ENCODE measurements around the gene GFY.
A peak's percentile ranks its signal among the peaks of the same experiment; 100 is the strongest.

GFY gene

DNA sequence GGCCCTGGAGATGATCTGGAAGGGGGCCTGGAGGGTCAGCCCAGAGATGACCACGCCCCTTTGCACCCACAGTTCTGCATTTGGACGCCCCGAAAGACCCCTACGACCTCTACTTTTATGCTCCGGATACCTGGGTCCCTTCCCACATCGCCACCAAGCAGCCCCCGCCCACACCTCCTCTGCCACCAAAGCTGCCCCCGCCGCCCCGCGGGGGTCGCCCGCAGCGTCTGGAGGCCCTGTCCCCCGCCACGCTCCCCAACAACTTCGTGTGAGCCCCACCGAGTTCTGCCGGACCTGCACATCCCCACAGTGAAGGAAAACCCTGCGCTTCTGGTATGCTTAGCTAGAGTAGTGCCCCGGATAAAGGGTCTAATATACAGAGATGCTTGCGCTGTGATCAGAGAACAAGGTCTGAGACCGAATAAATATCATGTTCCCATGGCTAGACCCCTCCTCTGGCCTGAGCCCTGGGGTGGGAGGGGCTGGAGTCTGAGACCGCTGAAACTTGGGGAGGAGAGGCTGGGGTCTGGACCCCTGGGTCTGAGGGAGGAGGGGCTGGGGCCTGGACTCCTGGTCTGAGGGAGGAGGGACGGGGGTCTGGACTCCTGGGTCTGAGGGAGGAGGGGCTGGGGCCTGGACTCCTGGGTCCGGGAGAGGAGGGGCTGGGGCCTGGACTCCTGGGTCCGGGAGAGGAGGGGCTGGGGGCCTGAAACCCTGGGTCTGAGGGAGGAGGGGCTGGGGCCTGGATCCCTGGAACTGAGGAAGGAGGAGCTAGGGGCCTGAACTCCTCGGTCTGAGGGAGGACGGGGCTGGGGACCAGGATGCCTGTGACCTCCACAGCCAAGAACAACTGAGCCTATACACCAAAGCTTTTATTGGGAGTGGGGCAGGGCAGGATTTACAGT, 3.6 kb downstream of the GFY start:
- no peak for DNase-seq (ENCODE audit: low read depth)

- no peak for DNase-seq (ENCODE audit: low read depth)
Observed at GRCh38 chr19:49430172-49430677, 5.0 kb downstream of the GFY start.

GRCh38 chr19:49430678-49431329, 5.6 kb downstream of the GFY start:
- DNase-seq (ENCODE audit: low read depth), result no peak

GRCh38 chr19:49431330-49431749, 6.2 kb downstream of the GFY start:
- DNase-seq (ENCODE audit: low read depth), result no peak

- no peak for DNase-seq (ENCODE audit: low read depth)
Observed at GRCh38 chr19:49432141-49433073, 7.2 kb downstream of the GFY start.

DNA sequence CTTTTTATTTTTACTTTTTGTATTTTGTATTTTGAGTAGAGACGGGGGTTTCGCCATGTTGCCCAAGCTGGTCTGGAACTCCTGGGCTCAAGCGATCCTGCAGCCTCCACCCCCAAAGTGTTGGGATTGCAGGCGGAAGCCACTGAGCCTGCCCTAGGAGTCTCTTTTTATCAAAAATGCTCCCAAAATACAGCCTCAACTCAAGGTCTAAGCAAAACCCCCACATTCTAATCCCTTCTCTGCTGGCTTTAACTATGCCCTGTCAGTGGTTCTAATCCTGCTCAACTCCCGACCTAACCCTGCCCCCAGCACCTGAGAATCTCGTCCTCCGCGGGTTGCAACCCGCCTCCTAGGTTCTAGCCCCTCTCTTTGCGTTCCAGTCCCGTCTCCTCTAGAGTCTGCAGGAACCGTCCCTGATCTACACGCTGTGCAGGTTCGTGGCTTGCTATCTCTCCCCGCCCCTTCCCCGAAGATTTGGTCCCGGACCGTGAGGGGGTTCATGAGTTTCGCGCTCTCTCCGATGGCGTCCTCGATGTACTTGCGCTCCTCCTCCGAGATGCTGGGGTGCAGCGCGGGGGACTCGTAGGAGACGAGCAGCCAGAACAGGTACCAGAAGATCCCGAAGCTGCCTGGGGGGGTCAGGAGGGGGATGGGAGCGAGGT, 8.2 kb downstream of the GFY start:
- no peak for DNase-seq (ENCODE audit: low read depth)

GRCh38 chr19:49434907-49435583, 9.9 kb downstream of the GFY start:
- no peak for DNase-seq (ENCODE audit: low read depth)

- DNase-seq (ENCODE audit: low read depth), result no peak
Observed at GRCh38 chr19:49435670-49436069, 10.5 kb downstream of the GFY start.

DNA sequence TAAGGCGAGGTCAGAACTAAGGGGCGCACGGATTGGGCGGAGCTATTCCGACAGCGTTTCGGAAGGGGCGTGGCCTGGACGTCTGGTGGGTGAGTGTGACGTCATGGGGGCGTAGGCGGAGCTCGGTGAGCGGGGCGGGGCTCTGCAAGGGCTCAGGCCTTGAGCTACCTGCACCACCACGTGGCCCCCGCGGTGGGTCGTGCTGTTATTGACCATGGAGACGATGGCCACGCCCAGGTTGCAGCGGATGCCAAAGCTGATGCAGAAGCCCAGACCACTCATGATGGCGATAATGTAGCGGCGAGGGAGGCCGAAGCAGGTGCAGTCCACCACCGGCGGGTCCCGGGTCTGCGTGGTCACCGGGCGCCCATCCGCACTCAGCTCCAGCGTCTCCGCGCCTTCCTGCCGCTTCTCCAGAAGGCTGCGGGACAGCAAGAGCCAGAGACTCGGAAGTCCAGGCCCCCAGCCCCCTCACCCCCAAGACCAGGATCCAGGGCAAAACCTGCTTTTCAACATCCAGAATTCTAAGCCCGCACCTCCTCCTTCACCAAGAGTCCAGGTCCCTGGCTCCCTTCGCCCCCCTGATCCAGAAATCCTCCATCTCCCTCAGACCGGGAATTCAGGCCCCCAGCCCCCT, 11.3 kb downstream of the GFY start:
- DNase-seq (ENCODE audit: low read depth), result no peak

GRCh38 chr19:49437231-49437630, 12.0 kb downstream of the GFY start:
- DNase-seq (ENCODE audit: low read depth), result no peak

- no peak for DNase-seq (ENCODE audit: low read depth)
Observed at GRCh38 chr19:49438261-49438660, 13.1 kb downstream of the GFY start.

DNA sequence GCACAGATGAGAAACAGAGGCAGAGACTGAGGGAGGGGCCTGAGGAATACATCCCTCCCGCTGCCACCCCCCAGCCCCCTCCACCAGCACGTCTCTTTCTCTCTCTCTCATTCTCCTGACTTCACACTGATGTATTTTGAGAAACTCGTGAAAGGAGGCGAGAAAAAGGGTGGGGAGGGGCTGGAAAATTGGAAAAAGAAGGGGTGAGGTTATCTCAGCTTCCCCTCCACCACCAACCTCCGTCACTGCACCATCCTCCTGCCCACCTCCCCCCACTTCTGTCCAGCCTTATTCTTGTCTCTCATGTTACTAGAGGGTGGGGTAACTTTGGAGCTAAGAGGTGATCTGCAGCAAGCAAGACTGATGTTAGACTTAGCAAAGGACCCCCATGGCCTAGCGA, 14.6 kb downstream of the GFY start:
- DNase-seq (ENCODE audit: low read depth), result no peak

GRCh38 chr19:49440439-49441209, 15.4 kb downstream of the GFY start:
- DNase-seq (ENCODE audit: low read depth), result no peak

DNA sequence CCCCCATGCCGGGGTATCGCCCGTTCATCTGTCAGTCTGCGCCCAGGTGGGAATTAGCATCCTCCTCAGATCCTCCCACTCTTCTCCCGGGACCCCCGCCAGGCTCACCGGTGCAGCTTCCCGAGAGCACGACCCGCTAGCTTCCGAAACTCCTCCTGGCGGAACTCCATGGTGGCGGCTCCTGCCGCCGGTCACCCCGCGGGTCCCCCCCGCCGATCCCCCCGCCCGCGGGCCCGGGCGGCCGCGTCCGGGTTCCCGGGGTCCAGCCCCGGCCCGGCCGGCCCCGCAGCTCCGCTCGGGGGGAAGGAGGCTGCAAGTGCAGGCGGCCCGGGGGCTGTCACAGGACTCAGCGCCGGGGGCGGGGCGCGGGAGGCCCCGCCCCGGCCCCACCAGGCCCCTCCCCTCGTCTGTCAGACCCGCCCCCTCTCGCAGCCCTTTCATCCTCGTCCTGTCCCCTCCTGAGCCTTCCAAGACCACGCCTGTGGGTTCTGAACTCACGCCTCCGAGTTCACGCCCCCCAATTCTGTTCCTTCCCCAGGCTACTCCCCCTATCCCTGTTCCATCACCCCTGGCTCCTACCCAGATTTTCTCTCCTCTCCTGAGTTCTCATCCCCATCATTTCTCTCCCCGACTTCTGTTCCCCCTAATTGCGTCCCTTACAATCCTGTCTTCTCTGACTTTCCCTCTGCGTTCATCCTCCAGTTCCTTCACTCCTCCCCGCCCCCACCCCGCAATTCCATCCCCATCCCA, 16.2 kb downstream of the GFY start, which contains the start of gene SLC17A7:
Gene SLC17A7 (minus strand): TSS at position 318 of the 750 bp plus-strand sequence. CDS start 148 bp downstream, at position 170.
- no peak for DNase-seq (ENCODE audit: low read depth)

- no peak for DNase-seq (ENCODE audit: low read depth)
Observed at GRCh38 chr19:49441960-49442350, 16.8 kb downstream of the GFY start.

GRCh38 chr19:49442354-49442753, 17.2 kb downstream of the GFY start:
- DNase-seq (ENCODE audit: low read depth), result no peak

- DNase-seq (ENCODE audit: low read depth), result peak; percentile 65
Observed at GRCh38 chr19:49442771-49443365, 17.7 kb downstream of the GFY start.

DNA sequence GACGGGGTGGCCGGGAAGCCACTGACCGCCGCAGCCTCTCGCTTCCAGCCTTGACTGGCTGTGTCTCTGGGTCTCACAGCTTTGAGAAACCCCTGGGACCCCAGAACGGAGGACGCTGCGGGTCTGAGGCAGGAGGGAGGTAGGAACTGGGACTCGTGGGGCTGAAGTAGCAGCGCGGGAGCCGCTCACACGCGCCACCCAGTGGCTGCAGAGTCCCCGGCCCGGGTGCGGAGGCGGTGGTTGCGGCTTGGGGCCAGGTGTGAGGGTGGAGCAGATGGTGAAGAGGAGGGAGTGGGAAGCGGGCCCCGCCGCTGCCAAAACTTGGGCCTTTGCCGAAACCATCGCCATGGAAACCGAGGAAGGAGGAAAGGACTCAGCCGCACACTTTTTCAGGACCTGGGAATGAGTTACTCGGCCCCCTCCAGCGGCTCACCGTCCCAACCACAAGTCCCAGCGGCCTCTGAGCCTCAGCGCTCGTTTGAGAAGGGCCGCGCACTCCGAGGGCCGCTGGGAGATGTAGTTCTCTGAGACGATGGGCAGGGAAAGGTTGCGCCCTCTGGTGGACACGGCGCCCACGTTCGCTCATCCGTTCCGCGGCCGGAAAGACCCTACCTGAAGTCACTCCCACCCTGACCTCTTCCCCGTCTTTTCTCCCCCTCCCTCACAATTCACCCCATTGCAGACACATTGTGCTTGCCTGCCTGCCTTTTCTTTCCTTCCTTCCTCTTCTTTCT, 18.3 kb downstream of the GFY start:
- DNase-seq (ENCODE audit: low read depth), result peak; percentile 91
